HG03039 (cell line): ENCODE data around the gene AIFM2.
"Not testable (repeated sequence)": the region's sequence is repeated elsewhere in the genome, so short reads cannot be mapped to it uniquely, and the experiment has no call there.

Source experiments
- ATAC-seq: cut with Tn5 transposase; IDR thresholded peaks from one replicate; pipeline ENCODE4 v1.9.1; 2021; ENCODE audit warnings: mild to moderate bottlenecking, moderate library complexity; ENCODE audit not compliant: unreplicated experiment

Gene AIFM2

GRCh38 chr10:70123817-70124216 lies 8.8 kb downstream of the AIFM2 start:
- no peak for ATAC-seq

GRCh38 chr10:70123166-70123565 lies 9.5 kb downstream of the AIFM2 start:
- not testable (repeated sequence) for ATAC-seq

GRCh38 chr10:70122742-70123141 lies 9.9 kb downstream of the AIFM2 start:
- ATAC-seq = no peak

- no peak for ATAC-seq
These were observed 11.2 kb downstream of the AIFM2 start for GRCh38 chr10:70121281-70121949.

- ATAC-seq = no peak
These were observed 12.2 kb downstream of the AIFM2 start for GRCh38 chr10:70120417-70120816.

- ATAC-seq = no peak
These were observed 13.0 kb downstream of the AIFM2 start for GRCh38 chr10:70119623-70120022.

- no peak for ATAC-seq
These were observed 13.4 kb downstream of the AIFM2 start for GRCh38 chr10:70119197-70119596.

- no peak for ATAC-seq
These were observed 14.4 kb downstream of the AIFM2 start for GRCh38 chr10:70118196-70118595.

GRCh38 chr10:70117646-70118045 lies 15.0 kb downstream of the AIFM2 start:
- ATAC-seq = no peak

- no peak for ATAC-seq
These were observed 16.5 kb downstream of the AIFM2 start for GRCh38 chr10:70115948-70116682.

- ATAC-seq = no peak
These were observed 17.7 kb downstream of the AIFM2 start for GRCh38 chr10:70114902-70115301.

GRCh38 chr10:70112071-70112470 lies 20.6 kb downstream of the AIFM2 start:
- ATAC-seq = no peak

GRCh38 chr10:70111496-70111895 lies 21.1 kb downstream of the AIFM2 start:
- no peak for ATAC-seq

GRCh38 chr10:70109064-70109729 lies 23.4 kb downstream of the AIFM2 start:
- no peak for ATAC-seq

GRCh38 chr10:70106958-70107791 lies 25.4 kb downstream of the AIFM2 start:
- no peak for ATAC-seq

GRCh38 chr10:70101668-70102067 lies 31.0 kb downstream of the AIFM2 start:
- ATAC-seq = no peak

GRCh38 chr10:70101068-70101562 lies 31.5 kb downstream of the AIFM2 start:
- ATAC-seq = not testable (repeated sequence)

GRCh38 chr10:70098271-70098670 lies 34.4 kb downstream of the AIFM2 start:
- no peak for ATAC-seq

- ATAC-seq = no peak
These were observed 35.2 kb downstream of the AIFM2 start for GRCh38 chr10:70097459-70097858.

- ATAC-seq = no peak
These were observed 35.8 kb downstream of the AIFM2 start for GRCh38 chr10:70096705-70097420.
